ENCODE measurements around the gene OR10A3.

- TF ChIP-seq REST (IDR thresholded peaks at IDR 0.05; ENCODE audit: insufficient read depth in 1 of 2, low read depth in 2 of 2, low read length in 2 of 2) (no peak), TAF1 (IDR thresholded peaks at IDR 0.05; ENCODE audit: borderline replicate concordance, insufficient read depth, low read length) (no peak)
Measured at GRCh38 chr11:7900686-7901085, 40.8 kb downstream of the OR10A3 start.

Data from PFSK-1 (cell line).